Choroid plexus epithelial cell (primary cell): Measurements from ENCODE around the gene TNFRSF25.
"Not testable (repeated sequence)": the region's sequence is repeated elsewhere in the genome, so short reads cannot be mapped to it uniquely, and the experiment has no call there.

Experiments
- DNase-seq: peaks from one replicate; pipeline ENCODE4 v3.0.0-alpha.2; 2010; ENCODE audit warnings: low read depth
- H3K4me3 ChIP-seq: 2 replicates; pipeline ENCODE4 v1.5.1; 2011; ENCODE audit warnings: low read depth, mild to moderate bottlenecking, control low read depth, low read length, moderate library complexity
- CTCF ChIP-seq: conservative IDR thresholded peaks from 2 replicates; pipeline ENCODE4 v1.5.1; 2011; ENCODE audit warnings: low read depth, mild to moderate bottlenecking, control low read depth, inconsistent platforms, low read length, moderate library complexity

The TNFRSF25 gene

GRCh38 chr1:6447016-6447817, 18.8 kb downstream of the TNFRSF25 start:
- H3K4me3 ChIP-seq = no peak overlapping the region
- no peak for DNase-seq
- TF ChIP-seq CTCF = no peak

GRCh38 chr1:6446665-6447015, 19.3 kb downstream of the TNFRSF25 start:
- DNase-seq = no peak
- no peak overlapping the region for H3K4me3 ChIP-seq
- no peak for TF ChIP-seq CTCF

GRCh38 chr1:6445929-6446328, 20.0 kb downstream of the TNFRSF25 start:
- not testable (repeated sequence) for H3K4me3 ChIP-seq, DNase-seq

GRCh38 chr1:6445062-6445763, 20.8 kb downstream of the TNFRSF25 start:
- no peak overlapping the region for H3K4me3 ChIP-seq
- peak; percentile 64 for TF ChIP-seq CTCF
- DNase-seq = peak; percentile 57

- no peak overlapping the region for H3K4me3 ChIP-seq
- TF ChIP-seq CTCF = no peak
- DNase-seq = no peak
Observed at GRCh38 chr1:6444377-6444776, 21.6 kb downstream of the TNFRSF25 start.

GRCh38 chr1:6443339-6444115, 22.4 kb downstream of the TNFRSF25 start:
- H3K4me3 ChIP-seq = no peak overlapping the region
- TF ChIP-seq CTCF = no peak

GRCh38 chr1:6441586-6441985, 24.4 kb downstream of the TNFRSF25 start:
- DNase-seq = no peak
- TF ChIP-seq CTCF = no peak
- H3K4me3 ChIP-seq = no peak overlapping the region

More at GRCh38 chr1:6443339-6444115, 22.4 kb downstream of the TNFRSF25 start:
- no peak for DNase-seq
